Caco-2 (cell line): ENCODE data around the gene FAHD2B. TPM values are rescaled to one million over a fixed set of nuclear protein-coding genes. Genes with fewer than 3 reads are reported as not detected.
"Not testable (repeated sequence)": the region's sequence is repeated elsewhere in the genome, so short reads cannot be mapped to it uniquely, and the experiment has no call there.

Experiments
- Bru-seq: library from RNA; stranded (reverse); fragments of 400-500 nt; gene quantifications from one replicate; lab custom pipeline; 2021; lab: Mats Ljungman, UMichigan
- BruChase-seq, 2 experiments: library from RNA; stranded (reverse); fragments of 400-500 nt; gene quantifications; one replicate each; lab custom pipeline; 2021; lab: Mats Ljungman, UMichigan
- BruUV-seq: library from RNA; stranded (reverse); fragments of 400-500 nt; replicated peaks from 2 replicates; lab custom pipeline; 2021; lab: Mats Ljungman, UMichigan
- CTCF ChIA-PET: fragments of 300-600 bp; sonication (Branson Sonifier 250); formaldehyde crosslinking; loops from one replicate; lab custom pipeline; 2022; ENCODE audit warnings: antibody characterized with exemption; lab: Charles Lee
- POLR2A ChIA-PET: fragments of 300-600 bp; sonication (Branson Sonifier 250); formaldehyde crosslinking; loops from one replicate; lab custom pipeline; 2022; ENCODE audit warnings: antibody characterized with exemption; lab: Charles Lee
- DNase-seq, 2 experiments: peaks; one replicate each; pipeline versions ENCODE4 v3.0.0 to v3.0.0-alpha.2; 2020 to 2022
- H3K27me3 ChIP-seq: replicated peaks from 2 replicates; pipeline ENCODE4 v1.6.0; 2011; ENCODE audit warnings: low read length; ENCODE audit not compliant: control insufficient read depth, insufficient read depth
- H3K36me3 ChIP-seq: 2 replicates; pipeline ENCODE4 v1.5.1; 2011; ENCODE audit warnings: low read length; ENCODE audit not compliant: control insufficient read depth, insufficient read depth
- H3K4me1 ChIP-seq: fragments of 250-450 bp; sonication (Bioruptor Pico); 2 replicates; pipeline ENCODE4 v1.5.1; 2020; ENCODE audit warnings: mild to moderate bottlenecking
- H3K4me3 ChIP-seq: 2 replicates; pipeline ENCODE4 v1.5.1; 2011; ENCODE audit warnings: low read depth, mild to moderate bottlenecking, control low read depth, low read length
- H3K9me3 ChIP-seq: fragments of 250-450 bp; sonication (Bioruptor Pico); 2 replicates; pipeline ENCODE4 v1.5.1; 2020; ENCODE audit warnings: mild to moderate bottlenecking, moderate library complexity
- H3K27ac Mint-ChIP-seq: one replicate; pipeline ENCODE4 v1.8.0; 2022; ENCODE audit warnings: mixed read lengths; ENCODE audit not compliant: unreplicated experiment
- H3K27me3 Mint-ChIP-seq: one replicate; pipeline ENCODE4 v1.8.0; 2022; ENCODE audit warnings: mixed read lengths; ENCODE audit not compliant: insufficient read depth, unreplicated experiment
- H3K36me3 Mint-ChIP-seq: one replicate; pipeline ENCODE4 v1.8.0; 2022; ENCODE audit warnings: mild to moderate bottlenecking, mixed read lengths; ENCODE audit not compliant: insufficient read depth, unreplicated experiment
- H3K4me1 Mint-ChIP-seq: one replicate; pipeline ENCODE4 v1.8.0; 2022; ENCODE audit warnings: low read depth, mixed read lengths; ENCODE audit not compliant: unreplicated experiment
- H3K4me3 Mint-ChIP-seq: one replicate; pipeline ENCODE4 v1.8.0; 2022; ENCODE audit warnings: mild to moderate bottlenecking, moderate library complexity, mixed read lengths; ENCODE audit not compliant: unreplicated experiment
- H3K9me3 Mint-ChIP-seq: one replicate; pipeline ENCODE4 v1.8.0; 2022; ENCODE audit warnings: mixed read lengths; ENCODE audit not compliant: unreplicated experiment
- CTCF ChIP-seq, 2 experiments: fragments of 200-600 bp in 1 of 2; IDR thresholded peaks; 1 replicate in 1 of 2; 2 replicates in 1 of 2; pipeline versions ENCODE4 v1.5.1 to v1.8.0; 2011 to 2022; ENCODE audit warnings: antibody characterized with exemption in 1 of 2, control low read depth in 1 of 2, inconsistent platforms in 1 of 2, low read depth in 1 of 2, low read length in 1 of 2, mild to moderate bottlenecking in 1 of 2, moderate library complexity in 1 of 2; ENCODE audit not compliant: insufficient read depth in 1 of 2, severe bottlenecking in 1 of 2, unreplicated experiment in 1 of 2
- intact Hi-C: fragments of 100-400 bp; cut with micrococcal nuclease; formaldehyde crosslinking; loops from one replicate; pipeline ENCODE4 v1.10.0; 2022; ENCODE audit not compliant: unreplicated experiment
- long read RNA-seq: library from polyadenylated mRNA; stranded (forward); transcript quantifications from one replicate; pipeline ENCODE4 v2.0.0, GENCODE V29; 2022
- total RNA-seq: library from RNA; stranded (reverse); gene quantifications from 2 replicates; pipeline ENCODE4 v1.2.3, GENCODE V29; 2022

The FAHD2B gene
- total RNA-seq (14.3 and 15.1 TPM in 2 replicates), Bru-seq, nascent RNA (percentile 57 among the genes with signal in this experiment), BruChase-seq, experiment 1, labeled RNA remaining after a 2-hour chase (percentile 48 among the genes with signal in this experiment), BruChase-seq, experiment 2, labeled RNA remaining after a 6-hour chase (percentile 41 among the genes with signal in this experiment)
- long read RNA-seq, transcript FAHD2B-202 (9 exons, 1,388 nt), result major isoform, 14 of 28 reads
- long read RNA-seq, transcript FAHD2B-201 (8 exons, 1,305 nt), result minor isoform, 9 of 28 reads
- long read RNA-seq, partial matches to known transcripts, result 1 of 28 reads
- long read RNA-seq, other reads (novel, unspliced or antisense), result 4 of 28 reads

GRCh38 chr2:97094772-97095611, at the start of gene FAHD2B:
Gene FAHD2B, minus strand, starts transcription at chr2:97094882. Its CDS starts 3,176 bp downstream, at chr2:97091706.
- intact Hi-C loops, POLR2A ChIA-PET: not testable (repeated sequence)
- TSS peak; percentile 71 for BruUV-seq

GRCh38 chr2:97144016-97144415, 49.3 kb upstream of the FAHD2B start:
- H3K36me3 Mint-ChIP-seq, result peaks cover 14% of the 10 kb centered on the region
- BruUV-seq, CTCF ChIA-PET, POLR2A ChIA-PET, H3K9me3 Mint-ChIP-seq, H3K36me3 ChIP-seq, H3K27me3 ChIP-seq, H3K4me1 ChIP-seq, H3K27me3 Mint-ChIP-seq, DNase-seq, H3K4me1 Mint-ChIP-seq, intact Hi-C loops, H3K27ac Mint-ChIP-seq, H3K4me3 Mint-ChIP-seq, H3K9me3 ChIP-seq, H3K4me3 ChIP-seq: not testable (repeated sequence)

More at GRCh38 chr2:97094772-97095611, at the start of gene FAHD2B:
- TF ChIP-seq CTCF (IDR thresholded peaks at IDR 0.05; ENCODE audit: insufficient read depth in 1 of 2, low read depth in 1 of 2, low read length in 1 of 2, severe bottlenecking in 1 of 2, unreplicated experiment in 1 of 2), result peak in 1 of 2 experiments; percentile 6
- H3K27me3 ChIP-seq, CTCF ChIA-PET, H3K9me3 ChIP-seq, H3K36me3 ChIP-seq, H3K9me3 Mint-ChIP-seq, H3K36me3 Mint-ChIP-seq, H3K27me3 Mint-ChIP-seq, H3K4me1 Mint-ChIP-seq, H3K4me1 ChIP-seq: not testable (repeated sequence)
- H3K4me3 ChIP-seq, result peak within 1 kb of the TSS; percentile 32
- peak; percentile 78 to 83 for DNase-seq
- peak within 1 kb of the TSS; percentile 39 for H3K27ac Mint-ChIP-seq
- H3K4me3 Mint-ChIP-seq, result peak within 1 kb of the TSS; percentile 74

- H3K9me3 Mint-ChIP-seq, H3K4me1 ChIP-seq, H3K9me3 ChIP-seq, intact Hi-C loops, H3K27me3 ChIP-seq, CTCF ChIA-PET, H3K4me3 Mint-ChIP-seq, H3K4me3 ChIP-seq, BruUV-seq, POLR2A ChIA-PET, H3K4me1 Mint-ChIP-seq, H3K27ac Mint-ChIP-seq, H3K27me3 Mint-ChIP-seq, H3K36me3 Mint-ChIP-seq, H3K36me3 ChIP-seq, DNase-seq: not testable (repeated sequence)
Observed at GRCh38 chr2:97129090-97129489, 34.4 kb upstream of the FAHD2B start.

GRCh38 chr2:97113882-97114255, 19.2 kb upstream of the FAHD2B start:
- H3K27me3 Mint-ChIP-seq, BruUV-seq, H3K9me3 Mint-ChIP-seq, POLR2A ChIA-PET, H3K9me3 ChIP-seq, H3K36me3 Mint-ChIP-seq, DNase-seq, H3K4me1 Mint-ChIP-seq, H3K4me1 ChIP-seq, H3K36me3 ChIP-seq, H3K27me3 ChIP-seq: not testable (repeated sequence)
- Mint-ChIP-seq H3K27ac (peak overlapping the region; percentile 85), H3K4me3 (peak overlapping the region; percentile 91)
- CTCF ChIA-PET, result interaction anchor here (1.3 kb wide), 1 partner anchor 256 kb away, joined by 4 read pairs; the partner anchor contains the start of gene ANKRD39
- peak overlapping the region; percentile 79 for H3K4me3 ChIP-seq
- intact Hi-C loops, result loop anchor here (2.0 kb wide), 1 partner anchor 245 kb away; no protein-coding TSS in a partner anchor
